Activated naive CD8-positive, alpha-beta T cell treated with anti-CD3 and anti-CD28 coated beads, Interleukin-2, amount 50 U/mL, for 24 hours (primary cell): ENCODE measurements around the gene MAD1L1.
"Not testable (repeated sequence)": the region's sequence is repeated elsewhere in the genome, so short reads cannot be mapped to it uniquely, and the experiment has no call there.

Experiments used
- ATAC-seq: fragments of 150-1000 bp; cut with Tn5 transposase; one replicate; pipeline ENCODE4 v1.10.0; 2021
- DNase-seq: peaks from one replicate; pipeline ENCODE4 v3.0.0; 2021
- H3K27ac Mint-ChIP-seq: one replicate; pipeline ENCODE4 v1.8.0; 2021; ENCODE audit warnings: mild to moderate bottlenecking, mixed read lengths
- H3K27me3 Mint-ChIP-seq: one replicate; pipeline ENCODE4 v1.8.0; 2021; ENCODE audit warnings: mixed read lengths
- H3K36me3 Mint-ChIP-seq: one replicate; pipeline ENCODE4 v1.8.0; 2021; ENCODE audit warnings: low read depth, mixed read lengths
- H3K4me1 Mint-ChIP-seq: one replicate; pipeline ENCODE4 v1.8.0; 2021; ENCODE audit warnings: mixed read lengths
- H3K4me3 Mint-ChIP-seq: one replicate; pipeline ENCODE4 v1.8.0; 2021; ENCODE audit warnings: mild to moderate bottlenecking, moderate library complexity, mixed read lengths
- H3K9me3 Mint-ChIP-seq: one replicate; pipeline ENCODE4 v1.8.0; 2021; ENCODE audit warnings: mixed read lengths

The MAD1L1 gene

GRCh38 chr7:2038931-2039728 lies 193.6 kb downstream of the MAD1L1 start:
- H3K4me1 Mint-ChIP-seq, result peaks cover 61% of the 10 kb centered on the region
- ATAC-seq, result peak; percentile 34
- H3K9me3 Mint-ChIP-seq, result no peaks in the 10 kb centered on the region
- DNase-seq, result no peak
- peak overlapping the region; percentile 60 for H3K4me3 Mint-ChIP-seq
- peaks cover 9% of the 10 kb centered on the region for H3K36me3 Mint-ChIP-seq
- no peaks in the 10 kb centered on the region for H3K27me3 Mint-ChIP-seq
- H3K27ac Mint-ChIP-seq, result peak overlapping the region; percentile 10

GRCh38 chr7:2037808-2038522 lies 194.8 kb downstream of the MAD1L1 start:
- H3K4me1 Mint-ChIP-seq, result peaks cover 66% of the 10 kb centered on the region
- no peak for DNase-seq
- no peaks in the 10 kb centered on the region for H3K9me3 Mint-ChIP-seq
- H3K4me3 Mint-ChIP-seq, result peak overlapping the region; percentile 83
- H3K27ac Mint-ChIP-seq, result peak overlapping the region; percentile 94
- H3K36me3 Mint-ChIP-seq, result peaks cover 7% of the 10 kb centered on the region
- no peaks in the 10 kb centered on the region for H3K27me3 Mint-ChIP-seq
- ATAC-seq, result peak; percentile 52

- ATAC-seq (peak; percentile 70), DNase-seq (peak; percentile 43)
- H3K27me3 Mint-ChIP-seq, result no peaks in the 10 kb centered on the region
- H3K9me3 Mint-ChIP-seq, result no peaks in the 10 kb centered on the region
- H3K27ac Mint-ChIP-seq, result peak overlapping the region; percentile 94
- peaks cover 5% of the 10 kb centered on the region for H3K36me3 Mint-ChIP-seq
- H3K4me3 Mint-ChIP-seq, result peak overlapping the region; percentile 83
- peaks cover 72% of the 10 kb centered on the region for H3K4me1 Mint-ChIP-seq
Measured at GRCh38 chr7:2037301-2037807, 195.4 kb downstream of the MAD1L1 start.

GRCh38 chr7:2036786-2037185 lies 196.0 kb downstream of the MAD1L1 start:
- ATAC-seq, result no peak
- Mint-ChIP-seq H3K27me3 (no peaks in the 10 kb centered on the region), H3K27ac (peak overlapping the region; percentile 94), H3K9me3 (no peaks in the 10 kb centered on the region), H3K4me1 (peaks cover 73% of the 10 kb centered on the region), H3K4me3 (no peak overlapping the region), H3K36me3 (no peaks in the 10 kb centered on the region)
- no peak for DNase-seq

- not testable (repeated sequence) for ATAC-seq, H3K27me3 Mint-ChIP-seq, H3K4me3 Mint-ChIP-seq, DNase-seq, H3K36me3 Mint-ChIP-seq, H3K9me3 Mint-ChIP-seq
- Mint-ChIP-seq H3K4me1 (peaks cover 73% of the 10 kb centered on the region), H3K27ac (peak overlapping the region; percentile 35)
Measured at GRCh38 chr7:2036201-2036600, 196.5 kb downstream of the MAD1L1 start.

- H3K9me3 Mint-ChIP-seq, result peaks cover 3% of the 10 kb centered on the region
Measured at GRCh38 chr7:2034291-2035201, 198.2 kb downstream of the MAD1L1 start.

GRCh38 chr7:2033586-2034135 lies 199.1 kb downstream of the MAD1L1 start:
- Mint-ChIP-seq H3K4me1 (peaks cover 61% of the 10 kb centered on the region), H3K4me3 (no peak overlapping the region), H3K27me3 (no peaks in the 10 kb centered on the region), H3K9me3 (peaks cover 12% of the 10 kb centered on the region), H3K27ac (no peak overlapping the region), H3K36me3 (peaks cover 15% of the 10 kb centered on the region)
- ATAC-seq (no peak), DNase-seq (no peak)

More at GRCh38 chr7:2034291-2035201, 198.2 kb downstream of the MAD1L1 start:
- no peak for DNase-seq
- Mint-ChIP-seq H3K4me1 (peaks cover 69% of the 10 kb centered on the region), H3K27me3 (no peaks in the 10 kb centered on the region), H3K4me3 (no peak overlapping the region), H3K27ac (no peak overlapping the region), H3K36me3 (peaks cover 8% of the 10 kb centered on the region)
- ATAC-seq, result no peak

- Mint-ChIP-seq H3K9me3 (peaks cover 17% of the 10 kb centered on the region), H3K27ac (no peak overlapping the region), H3K4me3 (no peak overlapping the region), H3K36me3 (peaks cover 19% of the 10 kb centered on the region), H3K27me3 (no peaks in the 10 kb centered on the region), H3K4me1 (peaks cover 54% of the 10 kb centered on the region)
- DNase-seq, result no peak
- no peak for ATAC-seq
Measured at GRCh38 chr7:2032876-2033407, 199.8 kb downstream of the MAD1L1 start.

GRCh38 chr7:2032030-2032875 lies 200.5 kb downstream of the MAD1L1 start:
- Mint-ChIP-seq H3K36me3 (peaks cover 24% of the 10 kb centered on the region), H3K4me1 (peaks cover 47% of the 10 kb centered on the region), H3K27ac (no peak overlapping the region), H3K9me3 (peaks cover 17% of the 10 kb centered on the region), H3K4me3 (no peak overlapping the region), H3K27me3 (no peaks in the 10 kb centered on the region)
- no peak for DNase-seq
- ATAC-seq, result peak; percentile 14

GRCh38 chr7:2031451-2031845 lies 201.3 kb downstream of the MAD1L1 start:
- H3K4me1 Mint-ChIP-seq, result peaks cover 40% of the 10 kb centered on the region
- H3K27ac Mint-ChIP-seq, result no peak overlapping the region
- peaks cover 21% of the 10 kb centered on the region for H3K9me3 Mint-ChIP-seq
- no peak for DNase-seq
- peaks cover 25% of the 10 kb centered on the region for H3K36me3 Mint-ChIP-seq
- no peak for ATAC-seq
- H3K27me3 Mint-ChIP-seq, result no peaks in the 10 kb centered on the region
- no peak overlapping the region for H3K4me3 Mint-ChIP-seq

- no peak overlapping the region for H3K4me3 Mint-ChIP-seq
- ATAC-seq, result peak; percentile 42
- H3K27ac Mint-ChIP-seq, result no peak overlapping the region
- no peaks in the 10 kb centered on the region for H3K27me3 Mint-ChIP-seq
- peaks cover 31% of the 10 kb centered on the region for H3K36me3 Mint-ChIP-seq
- H3K9me3 Mint-ChIP-seq, result peaks cover 27% of the 10 kb centered on the region
- DNase-seq, result peak; percentile 45
- peaks cover 40% of the 10 kb centered on the region for H3K4me1 Mint-ChIP-seq
Measured at GRCh38 chr7:2030475-2031450, 202.0 kb downstream of the MAD1L1 start.

- no peak for DNase-seq
- H3K4me3 Mint-ChIP-seq, result no peak overlapping the region
- no peak overlapping the region for H3K27ac Mint-ChIP-seq
- peaks cover 35% of the 10 kb centered on the region for H3K9me3 Mint-ChIP-seq
- no peaks in the 10 kb centered on the region for H3K27me3 Mint-ChIP-seq
- H3K36me3 Mint-ChIP-seq, result peaks cover 36% of the 10 kb centered on the region
- no peak for ATAC-seq
- peaks cover 39% of the 10 kb centered on the region for H3K4me1 Mint-ChIP-seq
Measured at GRCh38 chr7:2029936-2030335, 202.8 kb downstream of the MAD1L1 start.
